Eye (tissue), 1 donor: ENCODE results near the gene SLC39A6.
"Not testable (repeated sequence)": the region's sequence is repeated elsewhere in the genome, so short reads cannot be mapped to it uniquely, and the experiment has no call there.

Experiments
- DNase-seq: peaks from one replicate; pipeline ENCODE4 v3.0.0-alpha.2; 2015

SLC39A6 gene

GRCh38 chr18:36095936-36096519 lies 33.1 kb downstream of the SLC39A6 start:
- peak; percentile 69 for DNase-seq

GRCh38 chr18:36094431-36094830 lies 34.7 kb downstream of the SLC39A6 start:
- no peak for DNase-seq

- DNase-seq = not testable (repeated sequence)
Measured at GRCh38 chr18:36092116-36092515, 37.0 kb downstream of the SLC39A6 start.

- DNase-seq = no peak
Measured at GRCh38 chr18:36089001-36089400, 40.1 kb downstream of the SLC39A6 start.

- DNase-seq = no peak
Measured at GRCh38 chr18:36088256-36088655, 40.9 kb downstream of the SLC39A6 start.

- no peak for DNase-seq
Measured at GRCh38 chr18:36086186-36086585, 43.0 kb downstream of the SLC39A6 start.

GRCh38 chr18:36085195-36085594 lies 43.9 kb downstream of the SLC39A6 start:
- no peak for DNase-seq

GRCh38 chr18:36083729-36084128 lies 45.4 kb downstream of the SLC39A6 start:
- no peak for DNase-seq

GRCh38 chr18:36081118-36081517 lies 48.0 kb downstream of the SLC39A6 start:
- DNase-seq = not testable (repeated sequence)

- no peak for DNase-seq
Measured at GRCh38 chr18:36078751-36079529, 50.2 kb downstream of the SLC39A6 start.

GRCh38 chr18:36077764-36078163 lies 51.4 kb downstream of the SLC39A6 start:
- not testable (repeated sequence) for DNase-seq

GRCh38 chr18:36075862-36076587 lies 53.1 kb downstream of the SLC39A6 start:
- DNase-seq = no peak

GRCh38 chr18:36074435-36074834 lies 54.7 kb downstream of the SLC39A6 start:
- no peak for DNase-seq

GRCh38 chr18:36073676-36074075 lies 55.5 kb downstream of the SLC39A6 start:
- no peak for DNase-seq

- DNase-seq = not testable (repeated sequence)
Measured at GRCh38 chr18:36072406-36072805, 56.7 kb downstream of the SLC39A6 start.

- DNase-seq = peak; percentile 99
Measured at GRCh38 chr18:36067055-36067957, 61.8 kb downstream of the SLC39A6 start, which contains the start of gene RPRD1A. RPRD1A (minus strand) TSS chr18:36067559; CDS start chr18:36067404, 155 bp downstream.

GRCh38 chr18:36066686-36067054 lies 62.5 kb downstream of the SLC39A6 start:
- DNase-seq = no peak

GRCh38 chr18:36066001-36066400 lies 63.1 kb downstream of the SLC39A6 start:
- peak; percentile 41 for DNase-seq

- DNase-seq = not testable (repeated sequence)
Measured at GRCh38 chr18:36064809-36065079, 64.4 kb downstream of the SLC39A6 start.

- DNase-seq = no peak
Measured at GRCh38 chr18:36064027-36064808, 64.9 kb downstream of the SLC39A6 start.

GRCh38 chr18:36058674-36059073 lies 70.5 kb downstream of the SLC39A6 start:
- DNase-seq = no peak
